ENCODE data around the gene GNB1L. TPM values are rescaled to one million over a fixed set of nuclear protein-coding genes. Genes with fewer than 3 reads are reported as not detected.
"Not testable (repeated sequence)": the region's sequence is repeated elsewhere in the genome, so short reads cannot be mapped to it uniquely, and the experiment has no call there.

GNB1L gene
- total RNA-seq, 2 donors from 2014 or later: 9.7 to 17.9 TPM

DNA sequence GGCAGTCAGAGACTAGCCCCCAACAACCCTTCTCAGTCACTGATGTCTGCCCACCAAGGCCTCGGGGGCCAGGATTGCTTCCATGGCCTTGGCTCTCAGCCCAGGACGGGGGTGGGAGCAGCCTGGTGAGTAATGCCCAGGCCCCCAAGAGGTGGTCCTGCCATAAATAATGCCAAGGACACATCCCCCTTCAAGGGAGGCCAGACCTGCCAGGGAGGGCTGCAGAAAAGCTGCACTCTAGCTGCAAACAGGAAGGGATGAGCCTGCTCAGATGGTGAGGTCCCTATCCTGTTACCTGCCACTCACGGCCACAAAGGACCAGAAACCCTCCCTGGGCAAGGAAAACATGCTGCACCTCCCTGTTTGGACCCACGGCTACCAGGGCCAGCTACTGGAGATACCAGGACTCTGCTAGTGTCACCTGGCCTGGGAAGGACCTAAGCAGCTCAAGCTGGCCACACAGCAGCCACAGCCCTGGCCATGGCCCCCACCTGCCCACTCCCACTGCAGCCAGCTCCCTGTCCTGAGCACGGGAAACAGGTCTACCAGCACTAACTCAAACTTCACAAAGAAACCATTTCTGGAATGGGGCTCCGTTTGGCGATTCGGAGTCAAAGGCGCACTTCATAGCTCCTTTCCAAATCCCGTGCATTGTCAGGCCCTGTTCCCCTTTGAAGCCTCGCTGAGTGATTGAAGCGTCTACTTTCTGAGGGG is 12.1 kb downstream of the GNB1L start:
- no peak overlapping the region for H3K27ac Mint-ChIP-seq
- no peaks in the 10 kb centered on the region for H3K27me3 Mint-ChIP-seq
- ATAC-seq (no peak), DNase-seq (ENCODE audit: low spot score) (no peak)
- no peaks in the 10 kb centered on the region for H3K36me3 Mint-ChIP-seq
- peaks cover 0 to 18% of the 10 kb centered on the region in 2 donors for H3K4me1 Mint-ChIP-seq (ENCODE audit: low read depth in 2 of 2)
- no peak overlapping the region for H3K4me3 Mint-ChIP-seq
- no peaks in the 10 kb centered on the region for H3K9me3 Mint-ChIP-seq

GRCh38 chr22:19841641-19842392 is 12.9 kb downstream of the GNB1L start:
- no peaks in the 10 kb centered on the region for H3K9me3 Mint-ChIP-seq
- H3K4me1 Mint-ChIP-seq (ENCODE audit: low read depth in 2 of 2): peaks cover 0 to 18% of the 10 kb centered on the region in 2 donors
- no peaks in the 10 kb centered on the region for H3K27me3 Mint-ChIP-seq
- no peak overlapping the region for H3K4me3 Mint-ChIP-seq
- DNase-seq (ENCODE audit: low spot score) (no peak), ATAC-seq (no peak)
- H3K36me3 Mint-ChIP-seq: no peaks in the 10 kb centered on the region
- no peak overlapping the region for H3K27ac Mint-ChIP-seq

- Mint-ChIP-seq H3K36me3 (no peaks in the 10 kb centered on the region), H3K4me1 (ENCODE audit: low read depth in 2 of 2) (peaks cover under 1 to 18% of the 10 kb centered on the region in 2 donors), H3K27ac (no peak overlapping the region), H3K27me3 (no peaks in the 10 kb centered on the region), H3K9me3 (no peaks in the 10 kb centered on the region), H3K4me3 (no peak overlapping the region)
- ATAC-seq (no peak), DNase-seq (ENCODE audit: low spot score) (no peak)
Measured at GRCh38 chr22:19840955-19841640, 13.6 kb downstream of the GNB1L start.

DNA sequence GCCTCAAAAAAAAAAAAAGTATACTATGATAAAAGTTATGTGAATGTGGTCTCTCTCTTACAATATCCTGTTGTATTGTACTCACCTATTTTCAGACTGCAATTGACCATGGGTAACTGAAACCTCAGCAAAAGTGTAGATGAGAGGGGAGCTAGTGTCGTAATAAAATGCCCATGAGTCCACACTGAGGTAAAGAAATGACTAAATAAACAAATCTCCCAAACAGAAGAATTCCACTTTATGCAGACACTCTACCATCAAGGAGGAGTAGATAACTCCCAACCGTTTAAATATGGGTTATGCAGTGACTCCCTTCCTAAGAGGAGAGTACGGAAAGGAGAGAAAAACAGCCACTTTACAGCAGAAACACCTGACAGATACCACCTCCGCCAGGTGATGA is 14.6 kb downstream of the GNB1L start:
- Mint-ChIP-seq H3K4me1 (ENCODE audit: low read depth in 2 of 2) (peaks cover 6 to 16% of the 10 kb centered on the region in 2 donors), H3K9me3 (no peaks in the 10 kb centered on the region), H3K27me3 (no peaks in the 10 kb centered on the region), H3K27ac (no peak overlapping the region), H3K36me3 (no peaks in the 10 kb centered on the region), H3K4me3 (no peak overlapping the region)
- no peak for DNase-seq (ENCODE audit: low spot score)
- ATAC-seq: no peak

DNA sequence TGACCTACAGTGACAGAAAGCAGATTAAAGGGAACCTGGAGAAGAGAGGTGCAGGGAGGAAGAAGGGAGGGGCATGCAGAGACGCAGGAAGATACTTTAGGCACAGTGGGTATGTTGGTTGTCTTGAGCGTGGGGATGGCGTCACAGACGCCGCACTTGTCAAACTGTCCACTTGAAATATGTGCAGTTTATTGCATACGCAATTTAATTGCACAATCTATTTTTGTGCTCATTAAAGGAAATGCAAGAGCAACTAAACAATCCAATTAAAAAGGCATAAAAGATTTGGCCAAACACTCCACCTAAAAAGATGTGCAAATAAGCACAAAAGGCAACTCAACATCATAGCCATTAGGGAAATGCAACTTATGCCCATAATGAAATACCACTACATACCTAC is 16.8 kb downstream of the GNB1L start:
- Mint-ChIP-seq H3K4me1 (ENCODE audit: low read depth in 2 of 2) (peaks cover 13 to 16% of the 10 kb centered on the region in 2 donors), H3K27ac (no peak overlapping the region), H3K4me3 (no peak overlapping the region), H3K27me3 (no peaks in the 10 kb centered on the region), H3K9me3 (no peaks in the 10 kb centered on the region), H3K36me3 (no peaks in the 10 kb centered on the region)
- ATAC-seq: no peak
- no peak for DNase-seq (ENCODE audit: low spot score)

- Mint-ChIP-seq H3K27me3 (no peaks in the 10 kb centered on the region), H3K4me3 (no peak overlapping the region), H3K4me1 (ENCODE audit: low read depth in 2 of 2) (peaks cover 16% of the 10 kb centered on the region in 2 donors), H3K36me3 (no peaks in the 10 kb centered on the region), H3K9me3 (no peaks in the 10 kb centered on the region), H3K27ac (no peak overlapping the region)
- no peak for DNase-seq (ENCODE audit: low spot score)
- no peak for ATAC-seq
Measured at GRCh38 chr22:19836512-19836911, 18.2 kb downstream of the GNB1L start.

DNA sequence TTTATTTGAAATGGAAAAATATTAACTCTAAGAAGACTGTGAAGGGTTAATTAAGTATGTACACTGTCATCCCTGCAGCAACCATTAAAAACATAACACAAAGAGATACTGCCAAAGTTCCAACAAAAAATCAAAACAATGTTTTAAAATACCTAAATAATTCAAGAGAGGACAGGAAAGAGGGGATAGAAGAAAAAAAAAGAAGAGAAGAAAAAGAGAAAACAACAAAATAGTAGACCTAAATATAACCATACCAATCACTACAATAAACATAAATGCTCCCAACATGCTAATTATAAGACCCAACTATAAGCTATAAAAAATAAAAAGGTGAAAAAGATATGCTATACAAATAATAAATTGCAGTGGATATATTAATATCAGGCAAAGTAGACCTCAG is 20.1 kb downstream of the GNB1L start:
- H3K4me3 Mint-ChIP-seq: no peak overlapping the region
- peaks cover 10 to 16% of the 10 kb centered on the region in 2 donors for H3K4me1 Mint-ChIP-seq (ENCODE audit: low read depth in 2 of 2)
- no peaks in the 10 kb centered on the region for H3K27me3 Mint-ChIP-seq
- DNase-seq (ENCODE audit: low spot score) (no peak), ATAC-seq (no peak)
- H3K36me3 Mint-ChIP-seq: no peaks in the 10 kb centered on the region
- no peaks in the 10 kb centered on the region for H3K9me3 Mint-ChIP-seq
- no peak overlapping the region for H3K27ac Mint-ChIP-seq

DNA sequence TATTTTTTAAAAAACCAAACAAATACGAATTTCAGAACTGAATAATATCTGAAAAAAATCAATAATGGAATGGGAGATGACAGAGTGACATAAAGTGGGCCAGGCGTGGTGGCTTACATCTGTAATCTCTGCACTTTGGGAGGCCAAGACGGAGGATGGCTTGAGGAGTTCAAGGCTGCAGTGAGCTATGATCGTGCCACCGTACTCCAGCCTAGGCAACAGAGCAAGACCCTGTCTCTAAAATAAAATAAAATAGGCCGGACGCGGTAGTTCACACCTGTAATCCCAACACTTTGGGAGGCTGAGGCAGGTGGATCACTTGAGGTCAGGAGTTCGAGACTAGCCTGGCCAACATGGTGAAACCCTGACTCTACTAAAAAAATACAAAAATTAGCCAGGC is 21.3 kb downstream of the GNB1L start:
- DNase-seq (ENCODE audit: low spot score); H3K27me3 Mint-ChIP-seq; H3K9me3 Mint-ChIP-seq; H3K36me3 Mint-ChIP-seq; H3K27ac Mint-ChIP-seq; H3K4me3 Mint-ChIP-seq; ATAC-seq: not testable (repeated sequence)
- H3K4me1 Mint-ChIP-seq (ENCODE audit: low read depth in 2 of 2): peaks cover 8 to 16% of the 10 kb centered on the region in 2 donors

DNA sequence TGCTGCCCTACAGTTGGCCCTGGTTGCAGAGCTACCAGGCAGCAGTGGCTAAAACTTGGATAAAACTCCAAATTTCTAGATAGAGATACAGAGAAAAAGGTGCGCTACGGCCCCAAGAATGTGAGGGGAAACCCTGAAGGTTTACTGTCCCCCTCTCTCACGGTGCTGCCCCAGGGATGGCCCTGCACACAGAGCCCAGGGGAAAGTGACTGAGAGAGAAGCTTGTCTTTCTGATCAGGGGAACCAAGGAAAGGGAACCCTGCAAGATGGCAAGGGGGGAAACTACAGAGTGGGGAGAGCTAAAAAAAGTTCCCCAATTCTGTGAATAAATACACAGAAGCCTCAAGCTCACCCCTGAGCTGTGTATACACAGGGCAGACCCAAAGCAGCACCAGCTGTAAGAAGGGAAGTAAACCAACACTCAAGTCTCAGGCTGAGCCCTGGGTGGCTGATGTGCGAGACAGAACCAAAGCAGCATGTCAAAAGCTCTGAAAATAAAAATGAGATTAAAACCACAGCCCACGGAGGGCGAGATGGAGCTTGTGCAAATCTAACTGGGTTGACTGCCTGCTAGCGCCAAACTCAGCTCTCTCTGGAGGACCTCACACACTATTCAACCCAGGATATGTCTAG is 22.1 kb downstream of the GNB1L start:
- Mint-ChIP-seq H3K27me3 (no peaks in the 10 kb centered on the region), H3K9me3 (no peaks in the 10 kb centered on the region), H3K36me3 (no peaks in the 10 kb centered on the region), H3K27ac (no peak overlapping the region), H3K4me3 (no peak overlapping the region), H3K4me1 (ENCODE audit: low read depth in 2 of 2) (peaks cover 4 to 16% of the 10 kb centered on the region in 2 donors)
- ATAC-seq (no peak), DNase-seq (ENCODE audit: low spot score) (no peak)

GRCh38 chr22:19831979-19832378 is 22.7 kb downstream of the GNB1L start:
- peaks cover 3 to 16% of the 10 kb centered on the region in 2 donors for H3K4me1 Mint-ChIP-seq (ENCODE audit: low read depth in 2 of 2)
- H3K27ac Mint-ChIP-seq; H3K27me3 Mint-ChIP-seq; H3K9me3 Mint-ChIP-seq; H3K36me3 Mint-ChIP-seq; DNase-seq (ENCODE audit: low spot score); ATAC-seq; H3K4me3 Mint-ChIP-seq: not testable (repeated sequence)

DNA sequence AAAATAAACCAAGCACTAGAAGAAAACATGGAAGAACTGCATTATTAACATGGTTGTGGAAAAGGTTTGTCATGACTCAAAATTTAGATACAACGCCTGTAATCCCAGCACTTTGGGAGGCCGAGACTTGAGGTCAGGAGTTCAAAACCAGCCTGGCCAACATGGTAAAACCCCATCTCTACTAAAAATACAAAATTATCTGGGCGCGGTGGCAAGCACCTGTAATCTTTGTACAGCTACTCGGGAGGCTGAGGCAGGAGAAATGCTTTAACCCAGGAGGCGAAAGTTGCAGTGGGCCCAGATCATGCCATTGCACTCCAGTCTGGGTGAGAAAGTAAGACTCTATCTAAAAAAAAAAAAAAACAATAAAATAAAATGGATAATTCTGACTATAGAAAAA is 23.7 kb downstream of the GNB1L start:
- H3K27ac Mint-ChIP-seq: no peak overlapping the region
- H3K4me3 Mint-ChIP-seq: no peak overlapping the region
- DNase-seq (ENCODE audit: low spot score) (no peak), ATAC-seq (no peak)
- no peaks in the 10 kb centered on the region for H3K36me3 Mint-ChIP-seq
- no peaks in the 10 kb centered on the region for H3K9me3 Mint-ChIP-seq
- no peaks in the 10 kb centered on the region for H3K27me3 Mint-ChIP-seq
- H3K4me1 Mint-ChIP-seq (ENCODE audit: low read depth in 2 of 2): peaks cover 3 to 15% of the 10 kb centered on the region in 2 donors

- Mint-ChIP-seq H3K36me3 (no peaks in the 10 kb centered on the region), H3K4me1 (ENCODE audit: low read depth in 2 of 2) (peaks cover 6% of the 10 kb centered on the region in 2 donors), H3K27ac (no peak overlapping the region), H3K4me3 (no peak overlapping the region), H3K27me3 (no peaks in the 10 kb centered on the region), H3K9me3 (no peaks in the 10 kb centered on the region)
- DNase-seq (ENCODE audit: low spot score): no peak
- ATAC-seq: no peak
Measured at GRCh38 chr22:19828035-19828401, 26.7 kb downstream of the GNB1L start.

GRCh38 chr22:19827341-19828034 is 27.2 kb downstream of the GNB1L start:
- Mint-ChIP-seq H3K36me3 (no peaks in the 10 kb centered on the region), H3K27ac (no peak overlapping the region), H3K4me3 (no peak overlapping the region), H3K9me3 (no peaks in the 10 kb centered on the region), H3K27me3 (no peaks in the 10 kb centered on the region), H3K4me1 (ENCODE audit: low read depth in 2 of 2) (peaks cover 3 to 6% of the 10 kb centered on the region in 2 donors)
- ATAC-seq (no peak), DNase-seq (ENCODE audit: low spot score) (no peak)
